ENCODE results near the gene FGFBP1.

DNA sequence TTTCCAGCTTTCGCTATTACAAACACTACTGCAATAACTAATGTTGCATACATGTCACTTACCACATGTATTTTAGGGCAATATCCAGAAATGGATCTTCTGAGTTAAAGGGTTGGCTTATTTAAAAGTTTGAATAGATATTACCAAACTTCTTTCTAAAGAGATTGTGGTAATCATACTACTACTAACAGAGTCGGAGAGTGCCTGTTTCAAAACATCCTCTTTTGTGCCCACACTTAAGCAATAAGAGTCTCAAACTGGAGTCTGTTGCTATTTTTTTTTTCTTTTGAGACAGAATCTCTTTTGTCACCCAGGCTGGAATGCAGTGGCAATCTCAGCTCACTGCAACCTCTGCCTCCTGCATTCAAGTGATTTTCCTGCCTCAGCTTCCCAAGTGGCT lies 35.8 kb downstream of the FGFBP1 start:
- TF ChIP-seq ARNTL (CRISPR knock-in tag; IDR thresholded peaks at IDR 0.05; ENCODE audit: borderline replicate concordance, low read depth) (no peak), ZNF565 (CRISPR knock-in tag; conservative IDR thresholded peaks at IDR 0.05; ENCODE audit: low read depth) (no peak), PPARA (CRISPR knock-in tag; IDR thresholded peaks at IDR 0.05; ENCODE audit: borderline replicate concordance) (no peak), RARB (CRISPR knock-in tag; IDR thresholded peaks at IDR 0.05) (no peak), CSDC2 (CRISPR knock-in tag; IDR thresholded peaks at IDR 0.05) (no peak), ESRRG (CRISPR knock-in tag; IDR thresholded peaks at IDR 0.05) (no peak), OSR1 (CRISPR knock-in tag; IDR thresholded peaks at IDR 0.05) (no peak), GLIS3 (CRISPR knock-in tag; IDR thresholded peaks at IDR 0.05) (no peak)
- TF ChIP-seq, protein P1, sequence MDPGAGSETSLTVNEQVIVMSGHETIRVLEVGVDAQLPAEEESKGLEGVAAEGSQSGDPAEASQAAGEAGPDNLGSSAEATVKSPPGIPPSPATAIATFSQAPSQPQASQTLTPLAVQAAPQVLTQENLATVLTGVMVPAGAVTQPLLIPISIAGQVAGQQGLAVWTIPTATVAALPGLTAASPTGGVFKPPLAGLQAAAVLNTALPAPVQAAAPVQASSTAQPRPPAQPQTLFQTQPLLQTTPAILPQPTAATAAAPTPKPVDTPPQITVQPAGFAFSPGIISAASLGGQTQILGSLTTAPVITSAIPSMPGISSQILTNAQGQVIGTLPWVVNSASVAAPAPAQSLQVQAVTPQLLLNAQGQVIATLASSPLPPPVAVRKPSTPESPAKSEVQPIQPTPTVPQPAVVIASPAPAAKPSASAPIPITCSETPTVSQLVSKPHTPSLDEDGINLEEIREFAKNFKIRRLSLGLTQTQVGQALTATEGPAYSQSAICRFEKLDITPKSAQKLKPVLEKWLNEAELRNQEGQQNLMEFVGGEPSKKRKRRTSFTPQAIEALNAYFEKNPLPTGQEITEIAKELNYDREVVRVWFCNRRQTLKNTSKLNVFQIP (CRISPR knock-in tag; IDR thresholded peaks at IDR 0.05; ENCODE audit: borderline replicate concordance, low read depth) = no peak
- TF ChIP-seq, protein P2, sequence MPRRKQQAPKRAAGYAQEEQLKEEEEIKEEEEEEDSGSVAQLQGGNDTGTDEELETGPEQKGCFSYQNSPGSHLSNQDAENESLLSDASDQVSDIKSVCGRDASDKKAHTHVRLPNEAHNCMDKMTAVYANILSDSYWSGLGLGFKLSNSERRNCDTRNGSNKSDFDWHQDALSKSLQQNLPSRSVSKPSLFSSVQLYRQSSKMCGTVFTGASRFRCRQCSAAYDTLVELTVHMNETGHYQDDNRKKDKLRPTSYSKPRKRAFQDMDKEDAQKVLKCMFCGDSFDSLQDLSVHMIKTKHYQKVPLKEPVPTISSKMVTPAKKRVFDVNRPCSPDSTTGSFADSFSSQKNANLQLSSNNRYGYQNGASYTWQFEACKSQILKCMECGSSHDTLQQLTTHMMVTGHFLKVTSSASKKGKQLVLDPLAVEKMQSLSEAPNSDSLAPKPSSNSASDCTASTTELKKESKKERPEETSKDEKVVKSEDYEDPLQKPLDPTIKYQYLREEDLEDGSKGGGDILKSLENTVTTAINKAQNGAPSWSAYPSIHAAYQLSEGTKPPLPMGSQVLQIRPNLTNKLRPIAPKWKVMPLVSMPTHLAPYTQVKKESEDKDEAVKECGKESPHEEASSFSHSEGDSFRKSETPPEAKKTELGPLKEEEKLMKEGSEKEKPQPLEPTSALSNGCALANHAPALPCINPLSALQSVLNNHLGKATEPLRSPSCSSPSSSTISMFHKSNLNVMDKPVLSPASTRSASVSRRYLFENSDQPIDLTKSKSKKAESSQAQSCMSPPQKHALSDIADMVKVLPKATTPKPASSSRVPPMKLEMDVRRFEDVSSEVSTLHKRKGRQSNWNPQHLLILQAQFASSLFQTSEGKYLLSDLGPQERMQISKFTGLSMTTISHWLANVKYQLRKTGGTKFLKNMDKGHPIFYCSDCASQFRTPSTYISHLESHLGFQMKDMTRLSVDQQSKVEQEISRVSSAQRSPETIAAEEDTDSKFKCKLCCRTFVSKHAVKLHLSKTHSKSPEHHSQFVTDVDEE (CRISPR knock-in tag; IDR thresholded peaks at IDR 0.05) = no peak
- TF ChIP-seq, protein P3, sequence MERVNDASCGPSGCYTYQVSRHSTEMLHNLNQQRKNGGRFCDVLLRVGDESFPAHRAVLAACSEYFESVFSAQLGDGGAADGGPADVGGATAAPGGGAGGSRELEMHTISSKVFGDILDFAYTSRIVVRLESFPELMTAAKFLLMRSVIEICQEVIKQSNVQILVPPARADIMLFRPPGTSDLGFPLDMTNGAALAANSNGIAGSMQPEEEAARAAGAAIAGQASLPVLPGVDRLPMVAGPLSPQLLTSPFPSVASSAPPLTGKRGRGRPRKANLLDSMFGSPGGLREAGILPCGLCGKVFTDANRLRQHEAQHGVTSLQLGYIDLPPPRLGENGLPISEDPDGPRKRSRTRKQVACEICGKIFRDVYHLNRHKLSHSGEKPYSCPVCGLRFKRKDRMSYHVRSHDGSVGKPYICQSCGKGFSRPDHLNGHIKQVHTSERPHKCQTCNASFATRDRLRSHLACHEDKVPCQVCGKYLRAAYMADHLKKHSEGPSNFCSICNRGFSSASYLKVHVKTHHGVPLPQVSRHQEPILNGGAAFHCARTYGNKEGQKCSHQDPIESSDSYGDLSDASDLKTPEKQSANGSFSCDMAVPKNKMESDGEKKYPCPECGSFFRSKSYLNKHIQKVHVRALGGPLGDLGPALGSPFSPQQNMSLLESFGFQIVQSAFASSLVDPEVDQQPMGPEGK (CRISPR knock-in tag; IDR thresholded peaks at IDR 0.05; ENCODE audit: borderline replicate concordance) = no peak
- TF ChIP-seq, protein P4, sequence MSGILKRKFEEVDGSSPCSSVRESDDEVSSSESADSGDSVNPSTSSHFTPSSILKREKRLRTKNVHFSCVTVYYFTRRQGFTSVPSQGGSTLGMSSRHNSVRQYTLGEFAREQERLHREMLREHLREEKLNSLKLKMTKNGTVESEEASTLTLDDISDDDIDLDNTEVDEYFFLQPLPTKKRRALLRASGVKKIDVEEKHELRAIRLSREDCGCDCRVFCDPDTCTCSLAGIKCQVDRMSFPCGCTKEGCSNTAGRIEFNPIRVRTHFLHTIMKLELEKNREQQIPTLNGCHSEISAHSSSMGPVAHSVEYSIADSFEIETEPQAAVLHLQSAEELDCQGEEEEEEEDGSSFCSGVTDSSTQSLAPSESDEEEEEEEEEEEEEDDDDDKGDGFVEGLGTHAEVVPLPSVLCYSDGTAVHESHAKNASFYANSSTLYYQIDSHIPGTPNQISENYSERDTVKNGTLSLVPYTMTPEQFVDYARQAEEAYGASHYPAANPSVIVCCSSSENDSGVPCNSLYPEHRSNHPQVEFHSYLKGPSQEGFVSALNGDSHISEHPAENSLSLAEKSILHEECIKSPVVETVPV (CRISPR knock-in tag; IDR thresholded peaks at IDR 0.05) = no peak

Measured in SK-N-SH treated with all-trans-retinoic acid at 6 μM for 48 hours (cell line).